ENCODE results near the gene FSTL4. TPM values are rescaled to one million over a fixed set of nuclear protein-coding genes. Genes with fewer than 3 reads are reported as not detected.

Gene FSTL4
- polyA plus RNA-seq, 1 donor from 2014 or later, result 0.57 TPM

DNA sequence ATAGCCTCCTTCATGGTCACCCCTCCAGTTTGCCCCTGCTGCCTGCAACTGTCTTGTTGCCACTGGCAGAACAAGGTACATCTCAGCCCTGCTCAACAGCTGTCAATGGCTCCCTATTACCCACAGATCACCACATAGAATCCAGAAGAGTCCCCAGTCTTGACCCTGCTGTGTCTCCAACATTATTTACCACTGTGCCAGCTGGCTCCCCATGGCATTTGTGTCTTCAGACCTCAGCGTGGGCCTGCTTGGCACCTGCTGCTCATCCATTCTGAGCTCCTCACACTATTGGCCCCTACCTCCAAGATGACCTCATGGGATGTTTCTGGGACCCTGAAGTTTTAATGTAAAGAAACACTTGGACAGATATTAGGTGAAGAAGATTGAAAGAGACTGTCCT lies 358.7 kb downstream of the FSTL4 start:
- Histone ChIP-seq H3K4me2 (ENCODE audit: low read length) (no peak overlapping the region), H3K9me3 (ENCODE audit: low read length) (no peaks in the 10 kb centered on the region), H3F3A (ENCODE audit: insufficient read depth, low read length, poor library complexity, severe bottlenecking) (no peaks in the 10 kb centered on the region), H3K4me3 (ENCODE audit: low read length) (no peak overlapping the region), H3K9me2 (ENCODE audit: insufficient read depth, low read length) (no peaks in the 10 kb centered on the region), H3K27me3 (ENCODE audit: insufficient read depth, low read depth, low read length) (no peaks in the 10 kb centered on the region), H3K9ac (ENCODE audit: low read length) (no peak overlapping the region), H4K20me1 (ENCODE audit: insufficient read depth) (no peaks in the 10 kb centered on the region), H3K27ac (ENCODE audit: low read length) (no peak overlapping the region), H3K36me3 (ENCODE audit: insufficient read depth, low read length) (no peaks in the 10 kb centered on the region), H3K79me2 (replicated peaks; ENCODE audit: insufficient read depth, low read length) (no peaks in the 10 kb centered on the region), H2AFZ (ENCODE audit: low read depth, low read length) (no peak overlapping the region)
- TF ChIP-seq TAF1 (IDR thresholded peaks at IDR 0.05; ENCODE audit: low read depth) (no peak), POLR2AphosphoS5 (IDR thresholded peaks at IDR 0.05) (no peak), RAD21 (conservative IDR thresholded peaks at IDR 0.05) (no peak), EZH2 (IDR thresholded peaks at IDR 0.05; ENCODE audit: borderline replicate concordance, insufficient read depth, low read length, poor library complexity, severe bottlenecking) (no peak), SMC3 (conservative IDR thresholded peaks at IDR 0.05; ENCODE audit: poor library complexity) (no peak), MXI1 (conservative IDR thresholded peaks at IDR 0.05; ENCODE audit: poor library complexity, severe bottlenecking) (no peak)
- TF ChIP-seq, protein P1, sequence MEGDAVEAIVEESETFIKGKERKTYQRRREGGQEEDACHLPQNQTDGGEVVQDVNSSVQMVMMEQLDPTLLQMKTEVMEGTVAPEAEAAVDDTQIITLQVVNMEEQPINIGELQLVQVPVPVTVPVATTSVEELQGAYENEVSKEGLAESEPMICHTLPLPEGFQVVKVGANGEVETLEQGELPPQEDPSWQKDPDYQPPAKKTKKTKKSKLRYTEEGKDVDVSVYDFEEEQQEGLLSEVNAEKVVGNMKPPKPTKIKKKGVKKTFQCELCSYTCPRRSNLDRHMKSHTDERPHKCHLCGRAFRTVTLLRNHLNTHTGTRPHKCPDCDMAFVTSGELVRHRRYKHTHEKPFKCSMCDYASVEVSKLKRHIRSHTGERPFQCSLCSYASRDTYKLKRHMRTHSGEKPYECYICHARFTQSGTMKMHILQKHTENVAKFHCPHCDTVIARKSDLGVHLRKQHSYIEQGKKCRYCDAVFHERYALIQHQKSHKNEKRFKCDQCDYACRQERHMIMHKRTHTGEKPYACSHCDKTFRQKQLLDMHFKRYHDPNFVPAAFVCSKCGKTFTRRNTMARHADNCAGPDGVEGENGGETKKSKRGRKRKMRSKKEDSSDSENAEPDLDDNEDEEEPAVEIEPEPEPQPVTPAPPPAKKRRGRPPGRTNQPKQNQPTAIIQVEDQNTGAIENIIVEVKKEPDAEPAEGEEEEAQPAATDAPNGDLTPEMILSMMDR (IDR thresholded peaks at IDR 0.05; ENCODE audit: poor library complexity, severe bottlenecking), result no peak
- TF ChIP-seq, protein P2, sequence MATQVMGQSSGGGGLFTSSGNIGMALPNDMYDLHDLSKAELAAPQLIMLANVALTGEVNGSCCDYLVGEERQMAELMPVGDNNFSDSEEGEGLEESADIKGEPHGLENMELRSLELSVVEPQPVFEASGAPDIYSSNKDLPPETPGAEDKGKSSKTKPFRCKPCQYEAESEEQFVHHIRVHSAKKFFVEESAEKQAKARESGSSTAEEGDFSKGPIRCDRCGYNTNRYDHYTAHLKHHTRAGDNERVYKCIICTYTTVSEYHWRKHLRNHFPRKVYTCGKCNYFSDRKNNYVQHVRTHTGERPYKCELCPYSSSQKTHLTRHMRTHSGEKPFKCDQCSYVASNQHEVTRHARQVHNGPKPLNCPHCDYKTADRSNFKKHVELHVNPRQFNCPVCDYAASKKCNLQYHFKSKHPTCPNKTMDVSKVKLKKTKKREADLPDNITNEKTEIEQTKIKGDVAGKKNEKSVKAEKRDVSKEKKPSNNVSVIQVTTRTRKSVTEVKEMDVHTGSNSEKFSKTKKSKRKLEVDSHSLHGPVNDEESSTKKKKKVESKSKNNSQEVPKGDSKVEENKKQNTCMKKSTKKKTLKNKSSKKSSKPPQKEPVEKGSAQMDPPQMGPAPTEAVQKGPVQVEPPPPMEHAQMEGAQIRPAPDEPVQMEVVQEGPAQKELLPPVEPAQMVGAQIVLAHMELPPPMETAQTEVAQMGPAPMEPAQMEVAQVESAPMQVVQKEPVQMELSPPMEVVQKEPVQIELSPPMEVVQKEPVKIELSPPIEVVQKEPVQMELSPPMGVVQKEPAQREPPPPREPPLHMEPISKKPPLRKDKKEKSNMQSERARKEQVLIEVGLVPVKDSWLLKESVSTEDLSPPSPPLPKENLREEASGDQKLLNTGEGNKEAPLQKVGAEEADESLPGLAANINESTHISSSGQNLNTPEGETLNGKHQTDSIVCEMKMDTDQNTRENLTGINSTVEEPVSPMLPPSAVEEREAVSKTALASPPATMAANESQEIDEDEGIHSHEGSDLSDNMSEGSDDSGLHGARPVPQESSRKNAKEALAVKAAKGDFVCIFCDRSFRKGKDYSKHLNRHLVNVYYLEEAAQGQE (IDR thresholded peaks at IDR 0.05; ENCODE audit: borderline replicate concordance), result no peak

DNA sequence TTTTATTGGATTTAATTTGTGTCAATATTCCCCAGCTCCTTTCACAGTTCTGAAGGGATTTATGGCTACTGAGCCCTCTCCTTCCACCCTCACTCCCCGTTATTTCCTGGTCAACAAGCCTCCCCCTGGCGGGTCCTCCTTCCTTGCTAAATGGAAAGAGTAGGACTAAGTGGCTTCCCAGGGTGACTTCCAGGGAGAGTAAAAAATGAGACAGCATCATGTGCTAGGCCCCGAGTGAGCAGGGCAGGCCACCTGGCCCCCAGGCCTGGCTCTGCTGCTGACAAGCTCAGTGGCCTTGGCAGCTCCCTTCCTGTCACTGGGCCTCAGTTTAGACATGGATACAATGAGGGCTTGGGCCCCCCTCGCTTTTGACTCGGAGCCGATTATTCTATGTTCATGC lies 359.3 kb downstream of the FSTL4 start:
- no peak overlapping the region for H3K9ac ChIP-seq (ENCODE audit: low read length)
- no peaks in the 10 kb centered on the region for H4K20me1 ChIP-seq (ENCODE audit: insufficient read depth)
- H3K9me2 ChIP-seq (ENCODE audit: insufficient read depth, low read length), result no peaks in the 10 kb centered on the region
- no peak overlapping the region for H2AFZ ChIP-seq (ENCODE audit: low read depth, low read length)
- H3K9me3 ChIP-seq (ENCODE audit: low read length), result no peaks in the 10 kb centered on the region
- TF ChIP-seq, protein P2 (IDR thresholded peaks at IDR 0.05; ENCODE audit: borderline replicate concordance), result no peak
- peak; percentile 14 for TF ChIP-seq POLR2AphosphoS5 (IDR thresholded peaks at IDR 0.05)
- no peak overlapping the region for H3K27ac ChIP-seq (ENCODE audit: low read length)
- no peaks in the 10 kb centered on the region for H3K79me2 ChIP-seq (replicated peaks; ENCODE audit: insufficient read depth, low read length)
- H3K27me3 ChIP-seq (ENCODE audit: insufficient read depth, low read depth, low read length), result no peaks in the 10 kb centered on the region
- no peak overlapping the region for H3K4me2 ChIP-seq (ENCODE audit: low read length)
- no peaks in the 10 kb centered on the region for H3K36me3 ChIP-seq (ENCODE audit: insufficient read depth, low read length)
- no peak overlapping the region for H3K4me3 ChIP-seq (ENCODE audit: low read length)
- H3F3A ChIP-seq (ENCODE audit: insufficient read depth, low read length, poor library complexity, severe bottlenecking), result no peaks in the 10 kb centered on the region

Measured in neural cell (in vitro differentiated cells).